Mononuclear cell (primary cell): Measurements from ENCODE around the gene GSE1. TPM values are rescaled to one million over a fixed set of nuclear protein-coding genes. Genes with fewer than 3 reads are reported as not detected.

ENCODE experiments used
- H3K27me3 ChIP-seq: 2 replicates; pipeline ENCODE4 v1.6.0; 2011; ENCODE audit warnings: low read length, control low read depth; ENCODE audit not compliant: insufficient read depth
- H3K4me1 ChIP-seq: 2 replicates; pipeline ENCODE4 v1.5.1; 2011; ENCODE audit warnings: mild to moderate bottlenecking, low read length, control low read depth; ENCODE audit not compliant: insufficient read depth
- H3K4me3 ChIP-seq: 2 replicates; pipeline ENCODE4 v1.5.1; 2011; ENCODE audit warnings: mild to moderate bottlenecking, low read length, moderate library complexity
- H3K9me3 ChIP-seq: 2 replicates; pipeline ENCODE4 v1.5.1; 2011; ENCODE audit warnings: low read depth, mild to moderate bottlenecking, control low read depth, low read length
- total RNA-seq: library from RNA; depleted of rRNA; stranded (reverse); fragments of >200 nt; gene quantifications from one replicate; pipeline ENCODE4 v1.2.3, GENCODE V29; 2012

GSE1 gene
- total RNA-seq, 1 donor = 34.3 TPM

- Histone ChIP-seq H3K4me3 (no peak overlapping the region), H3K27me3 (no peaks in the 10 kb centered on the region), H3K4me1 (peaks cover 10% of the 10 kb centered on the region), H3K9me3 (no peaks in the 10 kb centered on the region)
Measured at GRCh38 chr16:85724936-85725335, 111.8 kb downstream of the GSE1 start.

Other genes starting within 250 kb of the GSE1 start
- 0.42 TPM for gene GINS2, start 75.6 kb downstream of the GSE1 start, total RNA-seq
- 4.3 TPM for gene C16orf74, start 137.8 kb downstream of the GSE1 start, total RNA-seq
- 18.4 TPM for gene EMC8, start 186.2 kb downstream of the GSE1 start, total RNA-seq
- 322 TPM for gene COX4I1, start 186.4 kb downstream of the GSE1 start, total RNA-seq